ENCODE results near the gene SPATA7. TPM values are rescaled to one million over a fixed set of nuclear protein-coding genes. Genes with fewer than 3 reads are reported as not detected.
A peak's percentile ranks its signal among the peaks of the same experiment; 100 is the strongest.

SPATA7 gene, protein sequence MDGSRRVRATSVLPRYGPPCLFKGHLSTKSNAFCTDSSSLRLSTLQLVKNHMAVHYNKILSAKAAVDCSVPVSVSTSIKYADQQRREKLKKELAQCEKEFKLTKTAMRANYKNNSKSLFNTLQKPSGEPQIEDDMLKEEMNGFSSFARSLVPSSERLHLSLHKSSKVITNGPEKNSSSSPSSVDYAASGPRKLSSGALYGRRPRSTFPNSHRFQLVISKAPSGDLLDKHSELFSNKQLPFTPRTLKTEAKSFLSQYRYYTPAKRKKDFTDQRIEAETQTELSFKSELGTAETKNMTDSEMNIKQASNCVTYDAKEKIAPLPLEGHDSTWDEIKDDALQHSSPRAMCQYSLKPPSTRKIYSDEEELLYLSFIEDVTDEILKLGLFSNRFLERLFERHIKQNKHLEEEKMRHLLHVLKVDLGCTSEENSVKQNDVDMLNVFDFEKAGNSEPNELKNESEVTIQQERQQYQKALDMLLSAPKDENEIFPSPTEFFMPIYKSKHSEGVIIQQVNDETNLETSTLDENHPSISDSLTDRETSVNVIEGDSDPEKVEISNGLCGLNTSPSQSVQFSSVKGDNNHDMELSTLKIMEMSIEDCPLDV
- total RNA-seq (2021) (8.0 to 11.2 TPM (median 8.8 TPM) in 3 replicates), Bru-seq, nascent RNA (percentile 72 among the genes with signal in this experiment)
- long read RNA-seq, experiment 1, transcript SPATA7-202 (11 exons, 1,891 nt) = major isoform, 8 of 19 reads
- long read RNA-seq, experiment 1, partial matches to known transcripts = 2 of 19 reads
- long read RNA-seq, experiment 1, other reads (novel, unspliced or antisense) = 4 of 19 reads
- long read RNA-seq, experiment 2, partial matches to known transcripts = 1 of 9 reads
- long read RNA-seq, experiment 2, other reads (novel, unspliced or antisense) = 3 of 9 reads
- long read RNA-seq, experiment 3, transcript SPATA7-203 (12 exons, 2,123 nt) = major isoform, 8 of 13 reads
- long read RNA-seq, experiment 3, partial matches to known transcripts = 0 of 13 reads
- long read RNA-seq, experiment 3, other reads (novel, unspliced or antisense) = 2 of 13 reads

DNA sequence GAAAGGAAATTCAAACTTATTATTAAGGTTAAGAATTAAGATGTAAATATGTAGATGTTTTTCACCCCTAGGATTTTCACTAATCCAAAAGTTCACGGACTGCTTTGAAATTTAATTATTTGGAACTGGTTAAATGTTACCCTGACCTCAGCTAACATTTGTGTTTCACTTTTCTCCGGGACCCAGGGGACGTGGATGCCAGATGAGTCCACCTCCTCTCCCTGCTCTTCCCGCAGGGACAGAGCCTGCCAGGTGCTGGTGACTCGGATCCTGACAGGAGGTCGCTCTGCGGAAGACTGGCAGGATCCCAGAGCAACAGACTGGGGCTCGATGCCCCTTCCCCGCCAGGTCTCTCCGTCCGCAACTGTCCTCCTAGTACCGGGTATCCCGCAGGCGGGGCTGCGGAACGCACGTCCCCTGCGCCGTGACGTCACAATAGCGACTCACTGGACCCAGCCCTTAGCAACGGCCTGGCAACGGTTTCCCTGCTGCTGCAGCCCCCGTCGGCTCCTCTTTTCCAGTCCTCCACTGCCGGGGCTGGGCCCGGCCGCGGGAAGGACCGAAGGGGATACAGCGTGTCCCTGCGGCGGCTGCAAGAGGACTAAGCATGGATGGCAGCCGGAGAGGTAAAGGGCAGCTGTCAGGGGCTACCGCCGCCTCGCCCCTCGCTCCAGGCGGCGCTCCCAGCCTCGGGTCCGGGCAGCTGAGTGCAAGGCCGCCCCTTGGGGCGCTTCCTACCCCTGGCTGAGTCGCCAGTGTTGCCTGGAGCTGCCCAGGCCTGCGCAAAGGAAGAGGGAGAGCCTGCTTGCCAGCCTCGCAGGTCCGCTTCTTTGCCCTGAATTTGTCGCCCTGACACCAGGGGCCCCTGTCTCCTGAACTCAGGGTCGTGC is at the start of gene SPATA7:
SPATA7 (plus strand) TSS at position 446 of the 890 bp plus-strand sequence; CDS start at position 608, 162 bp downstream.
- Mint-ChIP-seq H3K27ac (peak within 1 kb of the TSS; percentile 95), H3K4me3 (peak within 1 kb of the TSS; percentile 97), H3K9me3 (no peaks in the 10 kb centered on the region), H3K4me1 (peaks cover 15% of the 10 kb centered on the region; the same call in 1 of the 2 replicates), H3K36me3 (no peaks in the 10 kb centered on the region), H3K27me3 (ENCODE audit: low read depth) (peaks cover 12% of the 10 kb centered on the region)
- ChIA-PET CTCF (interaction anchor here (0.6 to 3.0 kb wide), 3 partner anchors 59 to 217 kb away, joined by 3 to 18 read pairs (median 3); no protein-coding TSS in a partner anchor), POLR2A (interaction anchor here (0.6 kb wide), 1 partner anchor 627 kb away, joined by 4 read pairs; no protein-coding TSS in a partner anchor)
- ATAC-seq (peak; percentile 97), DNase-seq (ENCODE audit: low spot score) (peak; percentile 96)
- TF ChIP-seq, protein P1, sequence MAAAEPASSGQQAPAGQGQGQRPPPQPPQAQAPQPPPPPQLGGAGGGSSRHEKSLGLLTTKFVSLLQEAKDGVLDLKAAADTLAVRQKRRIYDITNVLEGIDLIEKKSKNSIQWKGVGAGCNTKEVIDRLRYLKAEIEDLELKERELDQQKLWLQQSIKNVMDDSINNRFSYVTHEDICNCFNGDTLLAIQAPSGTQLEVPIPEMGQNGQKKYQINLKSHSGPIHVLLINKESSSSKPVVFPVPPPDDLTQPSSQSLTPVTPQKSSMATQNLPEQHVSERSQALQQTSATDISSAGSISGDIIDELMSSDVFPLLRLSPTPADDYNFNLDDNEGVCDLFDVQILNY (CRISPR knock-in tag; IDR thresholded peaks at IDR 0.05) = 0 out of 2 replicates have a peak, but pooled peaks have one; percentile 54
- TF ChIP-seq, protein P2, sequence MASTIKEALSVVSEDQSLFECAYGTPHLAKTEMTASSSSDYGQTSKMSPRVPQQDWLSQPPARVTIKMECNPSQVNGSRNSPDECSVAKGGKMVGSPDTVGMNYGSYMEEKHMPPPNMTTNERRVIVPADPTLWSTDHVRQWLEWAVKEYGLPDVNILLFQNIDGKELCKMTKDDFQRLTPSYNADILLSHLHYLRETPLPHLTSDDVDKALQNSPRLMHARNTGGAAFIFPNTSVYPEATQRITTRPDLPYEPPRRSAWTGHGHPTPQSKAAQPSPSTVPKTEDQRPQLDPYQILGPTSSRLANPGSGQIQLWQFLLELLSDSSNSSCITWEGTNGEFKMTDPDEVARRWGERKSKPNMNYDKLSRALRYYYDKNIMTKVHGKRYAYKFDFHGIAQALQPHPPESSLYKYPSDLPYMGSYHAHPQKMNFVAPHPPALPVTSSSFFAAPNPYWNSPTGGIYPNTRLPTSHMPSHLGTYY (CRISPR knock-in tag; IDR thresholded peaks at IDR 0.05) = no peak
- TF ChIP-seq NFE2L1 (CRISPR knock-in tag; IDR thresholded peaks at IDR 0.05) = no peak
- TF ChIP-seq, protein P3, sequence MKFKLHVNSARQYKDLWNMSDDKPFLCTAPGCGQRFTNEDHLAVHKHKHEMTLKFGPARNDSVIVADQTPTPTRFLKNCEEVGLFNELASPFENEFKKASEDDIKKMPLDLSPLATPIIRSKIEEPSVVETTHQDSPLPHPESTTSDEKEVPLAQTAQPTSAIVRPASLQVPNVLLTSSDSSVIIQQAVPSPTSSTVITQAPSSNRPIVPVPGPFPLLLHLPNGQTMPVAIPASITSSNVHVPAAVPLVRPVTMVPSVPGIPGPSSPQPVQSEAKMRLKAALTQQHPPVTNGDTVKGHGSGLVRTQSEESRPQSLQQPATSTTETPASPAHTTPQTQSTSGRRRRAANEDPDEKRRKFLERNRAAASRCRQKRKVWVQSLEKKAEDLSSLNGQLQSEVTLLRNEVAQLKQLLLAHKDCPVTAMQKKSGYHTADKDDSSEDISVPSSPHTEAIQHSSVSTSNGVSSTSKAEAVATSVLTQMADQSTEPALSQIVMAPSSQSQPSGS (CRISPR knock-in tag; IDR thresholded peaks at IDR 0.05; ENCODE audit: borderline replicate concordance, low read depth) = no peak
- 0 out of 2 replicates have a peak, but pooled peaks have one; percentile 57 for TF ChIP-seq TP53 (CRISPR knock-in tag; IDR thresholded peaks at IDR 0.05)
- TF ChIP-seq NR1H2 (CRISPR knock-in tag; IDR thresholded peaks at IDR 0.05) = no peak
- TF ChIP-seq, protein P4, sequence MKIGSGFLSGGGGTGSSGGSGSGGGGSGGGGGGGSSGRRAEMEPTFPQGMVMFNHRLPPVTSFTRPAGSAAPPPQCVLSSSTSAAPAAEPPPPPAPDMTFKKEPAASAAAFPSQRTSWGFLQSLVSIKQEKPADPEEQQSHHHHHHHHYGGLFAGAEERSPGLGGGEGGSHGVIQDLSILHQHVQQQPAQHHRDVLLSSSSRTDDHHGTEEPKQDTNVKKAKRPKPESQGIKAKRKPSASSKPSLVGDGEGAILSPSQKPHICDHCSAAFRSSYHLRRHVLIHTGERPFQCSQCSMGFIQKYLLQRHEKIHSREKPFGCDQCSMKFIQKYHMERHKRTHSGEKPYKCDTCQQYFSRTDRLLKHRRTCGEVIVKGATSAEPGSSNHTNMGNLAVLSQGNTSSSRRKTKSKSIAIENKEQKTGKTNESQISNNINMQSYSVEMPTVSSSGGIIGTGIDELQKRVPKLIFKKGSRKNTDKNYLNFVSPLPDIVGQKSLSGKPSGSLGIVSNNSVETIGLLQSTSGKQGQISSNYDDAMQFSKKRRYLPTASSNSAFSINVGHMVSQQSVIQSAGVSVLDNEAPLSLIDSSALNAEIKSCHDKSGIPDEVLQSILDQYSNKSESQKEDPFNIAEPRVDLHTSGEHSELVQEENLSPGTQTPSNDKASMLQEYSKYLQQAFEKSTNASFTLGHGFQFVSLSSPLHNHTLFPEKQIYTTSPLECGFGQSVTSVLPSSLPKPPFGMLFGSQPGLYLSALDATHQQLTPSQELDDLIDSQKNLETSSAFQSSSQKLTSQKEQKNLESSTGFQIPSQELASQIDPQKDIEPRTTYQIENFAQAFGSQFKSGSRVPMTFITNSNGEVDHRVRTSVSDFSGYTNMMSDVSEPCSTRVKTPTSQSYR (CRISPR knock-in tag; IDR thresholded peaks at IDR 0.05) = no peak
- TF ChIP-seq FOXK1 (CRISPR knock-in tag; IDR thresholded peaks at IDR 0.05) = no peak
- peak; percentile 84; the same call in 1 of the 2 replicates for TF ChIP-seq ZBTB21 (CRISPR knock-in tag; IDR thresholded peaks at IDR 0.05; ENCODE audit: borderline replicate concordance)
- TF ChIP-seq OVOL2 (CRISPR knock-in tag; IDR thresholded peaks at IDR 0.05; ENCODE audit: borderline replicate concordance) = no peak
- TF ChIP-seq ZNF138 (CRISPR knock-in tag; conservative IDR thresholded peaks at IDR 0.05) = 0 out of 2 replicates have a peak, but pooled peaks have one; percentile 47
- TF ChIP-seq HMGA2 (CRISPR knock-in tag; IDR thresholded peaks at IDR 0.05) = no peak
- TF ChIP-seq ZNF671 (CRISPR knock-in tag; IDR thresholded peaks at IDR 0.05) = no peak
- TF ChIP-seq FOXP1 (CRISPR knock-in tag; IDR thresholded peaks at IDR 0.05; ENCODE audit: borderline replicate concordance) = peak; percentile 61; the same call in 1 of the 2 replicates
- TF ChIP-seq, protein P5, sequence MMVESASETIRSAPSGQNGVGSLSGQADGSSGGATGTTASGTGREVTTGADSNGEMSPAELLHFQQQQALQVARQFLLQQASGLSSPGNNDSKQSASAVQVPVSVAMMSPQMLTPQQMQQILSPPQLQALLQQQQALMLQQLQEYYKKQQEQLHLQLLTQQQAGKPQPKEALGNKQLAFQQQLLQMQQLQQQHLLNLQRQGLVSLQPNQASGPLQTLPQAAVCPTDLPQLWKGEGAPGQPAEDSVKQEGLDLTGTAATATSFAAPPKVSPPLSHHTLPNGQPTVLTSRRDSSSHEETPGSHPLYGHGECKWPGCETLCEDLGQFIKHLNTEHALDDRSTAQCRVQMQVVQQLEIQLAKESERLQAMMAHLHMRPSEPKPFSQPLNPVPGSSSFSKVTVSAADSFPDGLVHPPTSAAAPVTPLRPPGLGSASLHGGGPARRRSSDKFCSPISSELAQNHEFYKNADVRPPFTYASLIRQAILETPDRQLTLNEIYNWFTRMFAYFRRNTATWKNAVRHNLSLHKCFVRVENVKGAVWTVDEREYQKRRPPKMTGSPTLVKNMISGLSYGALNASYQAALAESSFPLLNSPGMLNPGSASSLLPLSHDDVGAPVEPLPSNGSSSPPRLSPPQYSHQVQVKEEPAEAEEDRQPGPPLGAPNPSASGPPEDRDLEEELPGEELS (CRISPR knock-in tag; IDR thresholded peaks at IDR 0.05) = peak; percentile 6; the same call in 1 of the 2 replicates
- no peak for TF ChIP-seq CREB1 (CRISPR knock-in tag; IDR thresholded peaks at IDR 0.05)
- no peak for TF ChIP-seq PRRX2 (CRISPR knock-in tag; IDR thresholded peaks at IDR 0.05)
- TF ChIP-seq SMAD4 (CRISPR knock-in tag; IDR thresholded peaks at IDR 0.05) = no peak
- TF ChIP-seq, protein P6, sequence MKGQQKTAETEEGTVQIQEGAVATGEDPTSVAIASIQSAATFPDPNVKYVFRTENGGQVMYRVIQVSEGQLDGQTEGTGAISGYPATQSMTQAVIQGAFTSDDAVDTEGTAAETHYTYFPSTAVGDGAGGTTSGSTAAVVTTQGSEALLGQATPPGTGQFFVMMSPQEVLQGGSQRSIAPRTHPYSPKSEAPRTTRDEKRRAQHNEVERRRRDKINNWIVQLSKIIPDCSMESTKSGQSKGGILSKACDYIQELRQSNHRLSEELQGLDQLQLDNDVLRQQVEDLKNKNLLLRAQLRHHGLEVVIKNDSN (CRISPR knock-in tag; IDR thresholded peaks at IDR 0.05) = peak; percentile 44; the same call in 1 of the 2 replicates
- TF ChIP-seq TEAD4 (CRISPR knock-in tag; IDR thresholded peaks at IDR 0.05) = no peak
- no peak for TF ChIP-seq ZNF263 (CRISPR knock-in tag; IDR thresholded peaks at IDR 0.05; ENCODE audit: low read depth)
- TF ChIP-seq ZNF416 (CRISPR knock-in tag; IDR thresholded peaks at IDR 0.05) = no peak
- TF ChIP-seq SMAD3 (CRISPR knock-in tag; IDR thresholded peaks at IDR 0.05; ENCODE audit: borderline replicate concordance) = no peak

All from WTC11 (cell line).